B cell (primary cell): Measurements from ENCODE around the gene KDM7A. TPM values are rescaled to one million over a fixed set of nuclear protein-coding genes. Genes with fewer than 3 reads are reported as not detected.

Source experiments
- ATAC-seq: fragments of 200-7000 bp; cut with Tn5 transposase; one replicate; pipeline ENCODE4 v1.10.0; 2021; ENCODE audit warnings: low read depth, mild to moderate bottlenecking, moderate number of reproducible peaks, moderate library complexity
- CTCF ChIA-PET: fragments of 350-600 bp; sonication (Branson Sonifier 250); formaldehyde crosslinking; loops from one replicate; lab custom pipeline; 2021; ENCODE audit warnings: antibody characterized with exemption, inconsistent platforms; lab: Charles Lee
- POLR2A ChIA-PET: fragments of 350-600 bp; sonication (Branson Sonifier 250); formaldehyde crosslinking; loops from one replicate; lab custom pipeline; 2021; ENCODE audit warnings: antibody characterized with exemption; lab: Charles Lee
- DNase-seq: peaks from one replicate; pipeline ENCODE4 v3.0.0; 2013
- H2AFZ ChIP-seq: 2 replicates; pipeline ENCODE4 v1.6.1; 2012; ENCODE audit warnings: mild to moderate bottlenecking, low read depth, low read length; ENCODE audit not compliant: insufficient read depth, poor library complexity, severe bottlenecking
- H3K27ac ChIP-seq, 2 donors: 1 replicate in 1 of 2; 2 replicates in 1 of 2; pipeline ENCODE4 v1.5.1; 2012 to 2013; ENCODE audit warnings: low read length in 2 of 2, mild to moderate bottlenecking in 2 of 2, moderate library complexity in 1 of 2
- H3K27me3 ChIP-seq, 4 experiments: fragments of 200-600 bp in 1 of 4; sonication (generic) in 1 of 4; replicated peaks in 1 of 4; 1 replicate in 2 of 4; 2 replicates in 2 of 4; pipeline versions ENCODE4 v1.6.1 to v1.7.0; 2013 to 2016; ENCODE audit warnings: low read length in 3 of 4, mild to moderate bottlenecking in 2 of 4, mixed read lengths in 1 of 4, moderate library complexity in 1 of 4; ENCODE audit not compliant: insufficient read depth in 4 of 4, control insufficient read depth in 3 of 4; ENCODE audit errors: control extremely low read depth in 1 of 4
- H3K36me3 ChIP-seq, 2 experiments: replicated peaks in 1 of 2; 1 replicate in 1 of 2; 2 replicates in 1 of 2; pipeline versions ENCODE4 v1.6.1 to v1.7.1; 2013; ENCODE audit warnings: low read length in 1 of 2; ENCODE audit not compliant: insufficient read depth in 2 of 2, control insufficient read depth in 1 of 2; ENCODE audit errors: control extremely low read depth in 1 of 2, extremely low read depth in 1 of 2
- H3K4me1 ChIP-seq, 2 donors: fragments of 200-600 bp in 1 of 2; sonication (generic) in 1 of 2; 1 replicate in 1 of 2; 2 replicates in 1 of 2; pipeline versions ENCODE4 v1.5.1 to v1.6.1; 2013 to 2017; ENCODE audit warnings: low read length in 2 of 2; ENCODE audit not compliant: control insufficient read depth in 2 of 2, insufficient read depth in 2 of 2
- H3K4me2 ChIP-seq: replicated peaks from 2 replicates; pipeline ENCODE3; 2012; ENCODE audit warnings: mild to moderate bottlenecking, low read depth, low read length; ENCODE audit not compliant: poor library complexity, severe bottlenecking
- H3K4me3 ChIP-seq, 5 experiments: fragments of 200-600 bp in 1 of 5; sonication (generic) in 1 of 5; 1 replicate in 3 of 5; 2 replicates in 2 of 5; pipeline versions ENCODE4 v1.5.1 to v1.7.0; 2011 to 2016; ENCODE audit warnings: low read length in 4 of 5, mild to moderate bottlenecking in 4 of 5, low read depth in 2 of 5, control low read depth in 1 of 5, moderate library complexity in 1 of 5; ENCODE audit not compliant: insufficient read depth in 1 of 5; ENCODE audit errors: control extremely low read depth in 1 of 5, extremely low read depth in 1 of 5
- H3K79me2 ChIP-seq: fragments of 200-600 bp; sonication (generic); one replicate; pipeline ENCODE4 v1.6.0; 2016; ENCODE audit warnings: low read length; ENCODE audit not compliant: control insufficient read depth, insufficient read depth
- H3K9ac ChIP-seq: fragments of 200-600 bp; sonication (generic); 2 replicates; pipeline ENCODE4 v1.6.1; 2017; ENCODE audit warnings: mild to moderate bottlenecking, low read length, moderate library complexity
- H3K9me3 ChIP-seq, 3 donors: one replicate each; pipeline versions ENCODE4 v1.6.1 to v1.7.1; 2013; ENCODE audit warnings: low read length in 2 of 3; ENCODE audit not compliant: control insufficient read depth in 2 of 3, insufficient read depth in 1 of 3; ENCODE audit errors: control extremely low read depth in 1 of 3
- H4K20me1 ChIP-seq: 2 replicates; pipeline ENCODE4 v1.6.0; 2012; ENCODE audit warnings: mild to moderate bottlenecking, low read length; ENCODE audit not compliant: insufficient read depth, control insufficient read depth, poor library complexity, severe bottlenecking
- H3K27ac Mint-ChIP-seq: one replicate; pipeline ENCODE4 v1.8.0; 2021; ENCODE audit warnings: mixed read lengths
- H3K27me3 Mint-ChIP-seq: one replicate; pipeline ENCODE4 v1.8.0; 2021; ENCODE audit warnings: mixed read lengths
- H3K4me1 Mint-ChIP-seq: one replicate; pipeline ENCODE4 v1.8.0; 2021; ENCODE audit warnings: mixed read lengths
- H3K4me3 Mint-ChIP-seq: one replicate; pipeline ENCODE4 v1.8.0; 2021; ENCODE audit warnings: mixed read lengths
- H3K9me3 Mint-ChIP-seq: one replicate; pipeline ENCODE4 v1.8.0; 2022; ENCODE audit warnings: mixed read lengths; ENCODE audit not compliant: insufficient read depth
- CTCF ChIP-seq: fragments of 200-600 bp; IDR thresholded peaks from one replicate; pipeline ENCODE4 v1.8.0; 2022; ENCODE audit warnings: antibody characterized with exemption, mild to moderate bottlenecking
- EZH2 ChIP-seq: IDR thresholded peaks from 2 replicates; pipeline ENCODE4 v1.6.1; 2012; ENCODE audit warnings: borderline replicate concordance, low read depth, mild to moderate bottlenecking, moderate library complexity, low read length; ENCODE audit not compliant: insufficient read depth, poor library complexity, severe bottlenecking
- WGBS: methylation state at CpG from one replicate; pipeline ENCODE4 v1.1.5; 2013; ENCODE audit warnings: missing lambda C conversion rate; ENCODE audit not compliant: insufficient coverage; 5-methylcytosine and 5-hydroxymethylcytosine counted together
- intact Hi-C: fragments of 100-400 bp; cut with micrococcal nuclease; formaldehyde crosslinking; loops from one replicate; pipeline ENCODE4 v1.10.0; 2022
- polyA plus RNA-seq: library from polyadenylated mRNA; depleted of rRNA; stranded (reverse); fragments of >200 nt; gene quantifications from 2 replicates; pipeline ENCODE4 v1.2.3, GENCODE V29; 2012
- total RNA-seq, 2 donors: library from RNA; stranded (reverse); fragments of 120-200 nt in 1 of 2; gene quantifications; 1 replicate in 1 of 2; 2 replicates in 1 of 2; pipeline versions ENCODE4 v1.2.3 to v1.2.4, GENCODE V29; 2013 to 2022

KDM7A gene
- total and polyA plus RNA-seq, 2 donors (not counting 1 experiment from before 2014, with no cell fraction given) = 16.1 to 50.8 TPM

DNA sequence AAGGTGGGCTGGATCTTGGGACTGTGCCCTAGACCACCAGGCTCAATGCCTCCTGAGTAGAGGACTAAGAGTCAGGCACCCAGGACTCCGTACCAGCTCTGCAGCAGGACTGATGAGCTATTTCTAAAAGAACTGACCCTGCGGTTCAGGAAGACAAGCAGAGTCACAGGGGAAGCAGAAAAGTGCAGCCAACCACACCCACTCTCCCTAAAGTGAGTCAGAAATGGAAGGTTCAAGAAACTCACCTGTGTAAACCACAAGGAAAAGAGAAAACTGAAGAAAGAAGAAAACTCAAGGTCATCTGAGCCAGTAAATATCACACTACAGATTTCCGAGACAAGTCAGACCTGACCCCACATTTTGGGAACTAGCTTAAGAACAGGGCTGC, 116.5 kb downstream of the KDM7A start:
- H3K9me3 Mint-ChIP-seq = no peaks in the 10 kb centered on the region
- H3K27me3 Mint-ChIP-seq = no peaks in the 10 kb centered on the region
- TF ChIP-seq CTCF = no peak
- no peak for TF ChIP-seq EZH2
- Histone ChIP-seq H3K36me3 (peaks cover 0 to 26% of the 10 kb centered on the region in 2 experiments), H3K9me3 (no peaks in the 10 kb centered on the region), H4K20me1 (peaks cover 47% of the 10 kb centered on the region), H3K9ac (no peak overlapping the region), H3K4me2 (peak overlapping the region; percentile 95), H2AFZ (no peak overlapping the region), H3K4me1 (peaks cover 36 to 38% of the 10 kb centered on the region in 2 donors), H3K27me3 (no peaks in the 10 kb centered on the region), H3K27ac (peak overlapping the region in 1 of 2 donors; percentile 93), H3K79me2 (peaks cover 71% of the 10 kb centered on the region), H3K4me3 (no peak overlapping the region)
- no peak for DNase-seq
- WGBS = 86% methylated on average over 1 of the region's 3 CpGs
- ChIA-PET CTCF (interaction anchor here (1.5 kb wide), 1 partner anchor 19 kb away, joined by 3 read pairs; no protein-coding TSS in a partner anchor), POLR2A (no interaction called here)
- peaks cover 60% of the 10 kb centered on the region for H3K4me1 Mint-ChIP-seq
- peak overlapping the region; percentile 98 for H3K4me3 Mint-ChIP-seq
- intact Hi-C loops = loop anchor here (5.0 kb wide), 1 partner anchor 332 kb away; no protein-coding TSS in a partner anchor
- ATAC-seq = no peak
- H3K27ac Mint-ChIP-seq = peak overlapping the region; percentile 99

DNA sequence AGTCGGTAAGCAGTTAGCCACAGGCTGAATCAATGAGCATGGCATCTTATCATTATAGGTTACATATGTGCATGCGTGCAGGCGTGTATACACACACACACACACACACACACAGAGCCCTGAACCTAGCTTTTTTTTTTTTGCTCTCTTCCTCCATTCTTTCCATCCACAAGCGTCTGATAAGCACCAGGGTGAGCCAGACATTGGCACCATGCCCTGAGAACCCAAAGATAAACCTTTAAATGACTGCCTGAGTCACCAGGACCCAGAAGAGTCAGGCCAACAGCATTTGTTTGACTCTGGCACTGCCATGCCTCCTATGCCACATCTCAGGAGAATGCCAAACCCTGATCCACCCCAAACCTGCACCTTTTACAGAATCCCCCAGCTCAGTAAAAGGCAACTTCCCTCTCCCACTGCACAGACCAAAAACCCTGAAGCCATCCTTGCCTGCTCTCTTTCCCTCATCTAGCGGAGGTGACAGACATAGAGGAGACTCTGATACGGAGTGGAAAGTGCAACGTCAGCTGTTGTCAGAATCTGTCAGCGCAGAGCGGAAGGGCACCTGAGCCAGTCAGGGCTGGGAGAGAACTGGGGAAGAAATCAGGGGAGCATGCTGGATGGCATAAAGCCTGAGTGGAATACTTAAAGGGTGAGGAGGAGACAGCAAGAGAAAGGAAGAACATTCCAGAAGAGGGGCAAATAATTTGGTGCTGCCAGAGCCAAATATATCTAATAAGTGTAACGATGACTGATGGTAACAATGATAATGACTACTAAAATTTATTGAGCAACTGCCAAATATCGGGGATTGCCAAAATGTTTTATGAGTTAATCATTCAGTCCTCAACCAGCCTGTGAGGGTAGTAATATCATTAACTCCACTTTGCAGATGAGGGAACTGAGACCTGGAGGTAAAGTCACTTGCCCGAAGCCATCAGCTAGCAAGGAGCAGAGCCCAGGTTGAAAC, 117.2 kb downstream of the KDM7A start:
- TF ChIP-seq EZH2 (no peak), CTCF (no peak)
- 92% methylated on average over 10 of the region's 12 CpGs for WGBS
- intact Hi-C loops = loop anchor here (5.0 kb wide), 1 partner anchor 333 kb away; no protein-coding TSS in a partner anchor

More for the DNA sequence above, 117.2 kb downstream of the KDM7A start:
- Mint-ChIP-seq H3K27ac (peak overlapping the region; percentile 99), H3K4me3 (peak overlapping the region; percentile 98), H3K4me1 (peaks cover 66% of the 10 kb centered on the region), H3K27me3 (no peaks in the 10 kb centered on the region), H3K9me3 (no peaks in the 10 kb centered on the region)
- Histone ChIP-seq H3K9me3 (no peaks in the 10 kb centered on the region), H3K4me2 (peak overlapping the region; percentile 95), H3K4me3 (no peak overlapping the region), H3K36me3 (peaks cover 0 to 31% of the 10 kb centered on the region in 2 experiments), H3K27me3 (no peaks in the 10 kb centered on the region), H2AFZ (no peak overlapping the region), H4K20me1 (peaks cover 50% of the 10 kb centered on the region), H3K27ac (peak overlapping the region in 1 of 2 donors; percentile 93), H3K9ac (no peak overlapping the region), H3K4me1 (peaks cover 40 to 43% of the 10 kb centered on the region in 2 donors), H3K79me2 (peaks cover 71% of the 10 kb centered on the region)
- ATAC-seq (no peak), DNase-seq (no peak)
- POLR2A ChIA-PET = no interaction called here
- CTCF ChIA-PET = no interaction called here
